Transverse colon (tissue), 4 donors: ENCODE data around the gene CIAO3. TPM values are rescaled to one million over a fixed set of nuclear protein-coding genes. Genes with fewer than 3 reads are reported as not detected.

Source experiments
- DNase-seq: peaks from one replicate; pipeline ENCODE4 v3.0.0-alpha.2; 2019
- H3K27ac ChIP-seq, 4 donors: fragments of 200-600 bp; sonication (generic); 2 replicates each; pipeline ENCODE4 v1.5.1; 2016 to 2018; ENCODE audit warnings: inconsistent platforms in 4 of 4
- H3K27me3 ChIP-seq: fragments of 200-600 bp; sonication (generic); 2 replicates; pipeline ENCODE4 v1.5.1; 2017; ENCODE audit warnings: inconsistent platforms
- H3K36me3 ChIP-seq, 4 donors: fragments of 200-600 bp; sonication (generic); 2 replicates each; pipeline ENCODE4 v1.5.1; 2017 to 2019; ENCODE audit warnings: inconsistent platforms in 4 of 4
- H3K4me1 ChIP-seq, 4 donors: fragments of 200-600 bp; sonication (generic); 2 replicates each; pipeline ENCODE4 v1.5.1; 2017 to 2020; ENCODE audit warnings: inconsistent platforms in 4 of 4
- H3K4me3 ChIP-seq, 4 donors: fragments of 200-600 bp; sonication (generic); 1 replicate in 1 of 4; 2 replicates in 3 of 4; pipeline versions ENCODE4 v1.5.1 to v1.6.1; 2017 to 2019; ENCODE audit warnings: inconsistent platforms in 4 of 4
- H3K9me3 ChIP-seq, 2 donors: fragments of 200-600 bp; sonication (generic); 2 replicates each; pipeline ENCODE4 v1.5.1; 2017 to 2019; ENCODE audit warnings: inconsistent platforms in 2 of 2
- EP300 ChIP-seq: sonication (generic); formaldehyde crosslinking; IDR thresholded peaks from one replicate; pipeline ENCODE4 v1.6.1; 2017; ENCODE audit warnings: antibody characterized with exemption, low read depth
- POLR2A ChIP-seq: fragments of 450-650 bp; IDR thresholded peaks from one replicate; pipeline ENCODE4 v1.6.1; 2016; ENCODE audit warnings: antibody characterized with exemption, mild to moderate bottlenecking, moderate library complexity
- POLR2AphosphoS5 ChIP-seq, 3 donors: sonication (generic); formaldehyde crosslinking; IDR thresholded peaks; one replicate each; pipeline ENCODE4 v1.6.1; 2016; ENCODE audit warnings: antibody characterized with exemption in 3 of 3
- WGBS, 2 donors: methylation state at CpG; one replicate each; pipeline ENCODE4 v1.1.5; 2018; ENCODE audit warnings: low coverage in 1 of 2; 5-methylcytosine and 5-hydroxymethylcytosine counted together
- in situ Hi-C, 4 donors: fragments of 200-750 bp; cut with MboI; loops; one replicate each; pipeline versions ENCODE4 v1.15.0 to v1.15.1; 2017; ENCODE audit warnings: low sequenced_read_pairs in 3 of 4, low pct_ligation_motif_present in 1 of 4, low pct_unique_long_range_greater_than_20kb in 1 of 4
- intact Hi-C: fragments of 100-400 bp; cut with DNase I; formaldehyde crosslinking; loops from one replicate; pipeline ENCODE4 v1.15.1; 2023; ENCODE audit warnings: low total_unique reads
- total RNA-seq, 4 donors: library from RNA; depleted of rRNA; stranded (reverse); fragments of >200 nt; gene quantifications; one replicate each; pipeline ENCODE4 v1.1.0, GENCODE V29; 2016
- TF ChIP-seq, protein P1 (sequence below), 5 experiments: fragments of 200-600 bp in 3 of 5; fragments of 450-650 bp in 2 of 5; sonication (generic) in 3 of 5; IDR thresholded peaks; 1 replicate in 2 of 5; 2 replicates in 3 of 5; pipeline ENCODE4 v1.5.1; 2016 to 2017; ENCODE audit warnings: antibody characterized with exemption in 5 of 5, inconsistent platforms in 3 of 5, mild to moderate bottlenecking in 2 of 5, moderate library complexity in 1 of 5

Gene CIAO3
- total RNA-seq, 4 donors from 2014 or later, result 59.1 to 346 (median 102) TPM

DNA sequence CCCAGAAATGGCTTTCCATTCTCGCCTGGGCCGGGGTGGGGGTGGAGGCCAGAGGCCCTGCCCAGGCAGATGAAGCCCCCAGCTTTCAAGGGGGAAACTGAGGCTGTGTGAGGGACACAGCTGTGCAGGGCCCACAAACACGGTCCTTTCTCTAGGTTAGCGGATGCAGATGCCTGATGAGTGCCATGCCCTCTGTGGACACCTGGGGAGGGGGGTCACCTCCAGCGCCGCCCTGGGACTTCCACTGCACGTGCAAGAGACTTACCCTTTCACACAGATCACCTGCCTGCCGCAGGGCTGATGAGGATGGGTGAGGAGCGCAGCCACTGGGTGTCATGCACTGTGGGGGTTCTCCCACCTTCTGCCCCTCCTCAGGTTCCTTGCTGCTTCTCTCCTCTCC lies 22.4 kb downstream of the CIAO3 start:
- peaks cover 31% of the 10 kb centered on the region for H3K27me3 ChIP-seq
- H3K36me3 ChIP-seq, result no peaks in the 10 kb centered on the region
- intact Hi-C loops (no loop called here), in situ Hi-C loops (loop anchor here in 1 of 4 donors (10.0 kb wide), 1 partner anchor 66 kb away; the partner anchor contains the start of genes CHTF18 and RPUSD1)
- 81% methylated on average over 9 of the region's 9 CpGs; no CpG with 5 or more reads in 1 of the 2 donors for WGBS, 2 donors
- H3K27ac ChIP-seq, result peak overlapping the region in 3 of 4 donors; percentile 49 to 94 (median 92)
- peaks cover 30 to 61% (median 54%) of the 10 kb centered on the region in 4 donors for H3K4me1 ChIP-seq
- no peak for DNase-seq
- TF ChIP-seq, protein P1, sequence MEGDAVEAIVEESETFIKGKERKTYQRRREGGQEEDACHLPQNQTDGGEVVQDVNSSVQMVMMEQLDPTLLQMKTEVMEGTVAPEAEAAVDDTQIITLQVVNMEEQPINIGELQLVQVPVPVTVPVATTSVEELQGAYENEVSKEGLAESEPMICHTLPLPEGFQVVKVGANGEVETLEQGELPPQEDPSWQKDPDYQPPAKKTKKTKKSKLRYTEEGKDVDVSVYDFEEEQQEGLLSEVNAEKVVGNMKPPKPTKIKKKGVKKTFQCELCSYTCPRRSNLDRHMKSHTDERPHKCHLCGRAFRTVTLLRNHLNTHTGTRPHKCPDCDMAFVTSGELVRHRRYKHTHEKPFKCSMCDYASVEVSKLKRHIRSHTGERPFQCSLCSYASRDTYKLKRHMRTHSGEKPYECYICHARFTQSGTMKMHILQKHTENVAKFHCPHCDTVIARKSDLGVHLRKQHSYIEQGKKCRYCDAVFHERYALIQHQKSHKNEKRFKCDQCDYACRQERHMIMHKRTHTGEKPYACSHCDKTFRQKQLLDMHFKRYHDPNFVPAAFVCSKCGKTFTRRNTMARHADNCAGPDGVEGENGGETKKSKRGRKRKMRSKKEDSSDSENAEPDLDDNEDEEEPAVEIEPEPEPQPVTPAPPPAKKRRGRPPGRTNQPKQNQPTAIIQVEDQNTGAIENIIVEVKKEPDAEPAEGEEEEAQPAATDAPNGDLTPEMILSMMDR (IDR thresholded peaks at IDR 0.05), result no peak
- no peak for TF ChIP-seq POLR2A
- no peak for TF ChIP-seq EP300
- no peak for TF ChIP-seq POLR2AphosphoS5 (IDR thresholded peaks at IDR 0.05)
- no peaks in the 10 kb centered on the region for H3K9me3 ChIP-seq
- no peak overlapping the region for H3K4me3 ChIP-seq

DNA sequence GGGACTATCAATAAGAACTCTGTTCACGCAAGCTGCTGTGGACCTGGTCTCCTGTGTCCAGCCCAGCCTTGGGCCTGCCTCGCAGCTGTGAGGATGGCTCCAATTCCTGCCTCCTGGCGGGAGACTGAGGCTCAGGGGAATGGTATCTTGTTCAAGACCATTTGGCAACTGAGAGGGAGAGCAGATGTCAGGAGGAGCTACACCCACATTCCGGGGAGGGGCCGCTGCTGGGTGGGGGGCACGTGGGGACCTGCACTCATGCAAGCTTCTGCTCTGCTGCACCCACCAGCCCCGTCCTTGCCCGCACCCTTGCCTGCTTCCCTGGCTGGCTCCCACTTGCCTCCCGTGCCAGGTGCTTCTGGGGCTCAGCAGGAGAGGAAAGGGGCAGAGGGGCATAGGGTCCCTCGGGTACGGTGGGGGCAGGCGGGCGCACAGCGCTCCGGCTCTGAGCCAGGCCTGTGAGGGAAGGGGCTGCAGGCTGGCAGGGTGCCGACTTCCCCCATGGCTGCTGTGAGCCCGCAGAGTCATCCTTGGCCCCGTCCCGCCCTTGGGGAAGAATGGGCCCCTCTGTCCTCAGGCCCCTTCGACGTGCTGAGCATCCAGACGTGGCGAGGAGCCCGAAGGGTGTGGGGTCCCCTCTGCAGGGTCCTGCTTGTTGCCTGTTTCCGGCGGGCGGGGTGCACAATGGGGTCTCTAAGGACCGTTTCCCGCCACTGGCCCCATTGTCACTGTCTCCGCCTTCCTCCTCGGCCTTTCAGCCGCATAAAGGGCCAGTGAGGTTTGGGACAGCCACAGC lies 23.1 kb downstream of the CIAO3 start:
- Histone ChIP-seq H3K27me3 (peaks cover 32% of the 10 kb centered on the region), H3K36me3 (no peaks in the 10 kb centered on the region), H3K4me3 (no peak overlapping the region), H3K4me1 (peaks cover 30 to 61% (median 54%) of the 10 kb centered on the region in 4 donors), H3K27ac (no peak overlapping the region), H3K9me3 (no peaks in the 10 kb centered on the region)
- WGBS, 2 donors, result 79% methylated on average over 27 of the region's 32 CpGs; no CpG with 5 or more reads in 1 of the 2 donors
- intact Hi-C loops (no loop called here), in situ Hi-C loops (loop anchor here in 1 of 4 donors (10.0 kb wide), 1 partner anchor 67 kb away; the partner anchor contains the start of genes CHTF18 and RPUSD1)
- TF ChIP-seq POLR2A (no peak), EP300 (no peak), POLR2AphosphoS5 (IDR thresholded peaks at IDR 0.05) (no peak)
- TF ChIP-seq, protein P1 (IDR thresholded peaks at IDR 0.05), result no peak
- no peak for DNase-seq

DNA sequence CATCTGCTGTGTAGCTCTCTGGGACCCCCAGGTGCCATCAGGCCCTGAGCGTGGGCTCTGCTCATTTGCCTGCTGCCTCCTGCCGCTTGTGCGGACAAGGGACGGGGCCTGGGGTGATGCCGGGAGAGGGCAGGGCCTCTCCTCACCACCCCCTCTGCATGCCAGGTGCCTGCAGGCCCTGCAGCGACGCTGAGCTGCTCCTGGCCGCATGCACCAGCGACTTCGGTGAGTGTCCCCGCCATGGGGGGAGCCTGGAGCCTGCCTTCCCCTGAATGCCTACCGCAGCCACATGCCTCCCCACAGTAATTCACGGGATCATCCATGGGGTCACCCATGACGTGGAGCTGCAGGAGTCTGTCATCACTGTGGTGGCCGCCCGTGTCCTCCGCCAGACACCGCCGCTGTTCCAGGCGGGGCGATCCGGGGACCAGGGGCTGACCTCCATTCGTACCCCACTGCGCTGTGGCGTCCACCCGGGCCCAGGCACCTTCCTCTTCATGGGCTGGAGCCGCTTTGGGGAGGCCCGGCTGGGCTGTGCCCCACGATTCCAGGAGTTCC lies 23.9 kb downstream of the CIAO3 start:
- peaks cover 27 to 61% (median 51%) of the 10 kb centered on the region in 4 donors for H3K4me1 ChIP-seq
- in situ Hi-C loops, result loop anchor here in 1 of 4 donors (10.0 kb wide), 1 partner anchor 68 kb away; the partner anchor contains the start of genes CHTF18 and RPUSD1
- no peak for DNase-seq
- H3K4me3 ChIP-seq, result no peak overlapping the region
- H3K9me3 ChIP-seq, result no peaks in the 10 kb centered on the region
- peaks cover 34% of the 10 kb centered on the region for H3K27me3 ChIP-seq
- no peak for TF ChIP-seq POLR2AphosphoS5 (IDR thresholded peaks at IDR 0.05)
- TF ChIP-seq POLR2A, result no peak
- TF ChIP-seq EP300, result no peak
- TF ChIP-seq, protein P1 (IDR thresholded peaks at IDR 0.05), result no peak
- intact Hi-C loops, result no loop called here
- WGBS, 2 donors, result 90% methylated on average over 28 of the region's 29 CpGs; no CpG with 5 or more reads in 1 of the 2 donors
- no peaks in the 10 kb centered on the region for H3K36me3 ChIP-seq
- no peak overlapping the region for H3K27ac ChIP-seq

DNA sequence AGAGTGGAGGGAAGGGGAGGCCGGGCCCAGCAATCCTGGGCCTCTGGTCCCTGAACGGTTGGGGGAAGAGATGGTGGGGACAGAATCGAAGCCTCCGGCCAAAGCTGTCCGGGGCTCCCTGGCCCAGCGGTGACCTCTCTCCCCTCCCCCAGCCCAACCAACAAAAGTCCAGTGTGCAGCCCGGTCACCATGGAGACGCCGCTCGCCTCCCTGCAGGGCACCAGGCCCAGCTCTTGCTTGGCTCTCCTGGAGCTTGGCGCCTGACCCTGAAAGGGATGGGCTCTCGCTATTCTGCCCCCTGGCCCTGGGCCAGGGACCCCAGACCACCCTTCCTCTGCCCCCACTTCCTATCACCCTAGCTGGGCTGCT lies 24.6 kb downstream of the CIAO3 start:
- intact Hi-C loops, result no loop called here
- WGBS, 2 donors, result 43% methylated on average over 12 of the region's 12 CpGs; no CpG with 5 or more reads in 1 of the 2 donors
- peak overlapping the region in 3 of 4 donors; percentile 55 to 74 (median 61) for H3K4me3 ChIP-seq
- no peak for TF ChIP-seq POLR2A
- no peak for TF ChIP-seq EP300
- no peak for TF ChIP-seq POLR2AphosphoS5 (IDR thresholded peaks at IDR 0.05)
- TF ChIP-seq, protein P1 (IDR thresholded peaks at IDR 0.05), result no peak
- peaks cover 23 to 57% (median 45%) of the 10 kb centered on the region in 4 donors for H3K4me1 ChIP-seq
- H3K9me3 ChIP-seq, result no peaks in the 10 kb centered on the region
- in situ Hi-C loops, result loop anchor here in 1 of 4 donors (10.0 kb wide), 1 partner anchor 69 kb away; the partner anchor contains the start of genes CHTF18 and RPUSD1
- no peaks in the 10 kb centered on the region for H3K36me3 ChIP-seq
- no peak for DNase-seq
- peak overlapping the region in 1 of 4 donors; percentile 20 for H3K27ac ChIP-seq
- peaks cover 41% of the 10 kb centered on the region for H3K27me3 ChIP-seq
